CD14-positive monocyte (primary cell): ENCODE data around the gene HOXD8. TPM values are rescaled to one million over a fixed set of nuclear protein-coding genes. Genes with fewer than 3 reads are reported as not detected.

ENCODE experiments used
- DNase-seq, 3 donors: peaks; one replicate each; pipeline ENCODE4 v3.0.0-alpha.2; 2011 to 2022
- H2AFZ ChIP-seq: 2 replicates; pipeline ENCODE4 v1.6.0; 2012; ENCODE audit warnings: mild to moderate bottlenecking, low read depth, low read length, inconsistent platforms; ENCODE audit not compliant: insufficient read depth, poor library complexity, severe bottlenecking
- H3K27ac ChIP-seq, 2 donors: 1 replicate in 1 of 2; 2 replicates in 1 of 2; pipeline ENCODE4 v1.5.1; 2012 to 2013; ENCODE audit warnings: low read length in 2 of 2, control low read depth in 1 of 2, inconsistent platforms in 1 of 2, low read depth in 1 of 2, mild to moderate bottlenecking in 1 of 2
- H3K27me3 ChIP-seq, 2 donors: one replicate each; pipeline versions ENCODE4 v1.6.0 to v1.6.1; 2011 to 2013; ENCODE audit warnings: low read length in 2 of 2; ENCODE audit not compliant: control insufficient read depth in 2 of 2, insufficient read depth in 2 of 2
- H3K36me3 ChIP-seq, 2 donors: replicated peaks in 1 of 2; 1 replicate in 1 of 2; 2 replicates in 1 of 2; pipeline versions ENCODE4 v1.5.1 to v1.6.1; 2012 to 2013; ENCODE audit warnings: low read length in 2 of 2, control low read depth in 1 of 2, inconsistent platforms in 1 of 2, mild to moderate bottlenecking in 1 of 2; ENCODE audit not compliant: insufficient read depth in 2 of 2, control insufficient read depth in 1 of 2
- H3K4me1 ChIP-seq, 2 donors: 1 replicate in 1 of 2; 2 replicates in 1 of 2; pipeline versions ENCODE4 v1.5.1 to v1.6.1; 2012 to 2013; ENCODE audit warnings: low read length in 2 of 2, control low read depth in 1 of 2, inconsistent platforms in 1 of 2, mild to moderate bottlenecking in 1 of 2, moderate library complexity in 1 of 2; ENCODE audit not compliant: insufficient read depth in 2 of 2, control insufficient read depth in 1 of 2
- H3K4me2 ChIP-seq: replicated peaks from 2 replicates; pipeline ENCODE3; 2012; ENCODE audit warnings: low read length, moderate library complexity, mild to moderate bottlenecking; ENCODE audit not compliant: poor library complexity, severe bottlenecking; ENCODE audit errors: extremely low read depth
- H3K4me3 ChIP-seq, 3 experiments: fragments of 200-600 bp in 1 of 3; sonication (generic) in 1 of 3; replicated peaks in 1 of 3; 1 replicate in 2 of 3; 2 replicates in 1 of 3; pipeline ENCODE4 v1.5.1; 2011 to 2013; ENCODE audit warnings: low read length in 3 of 3, mild to moderate bottlenecking in 3 of 3, control low read depth in 2 of 3, low read depth in 2 of 3, inconsistent platforms in 1 of 3, moderate library complexity in 1 of 3
- H3K79me2 ChIP-seq: 2 replicates; pipeline ENCODE4 v1.6.0; 2012; ENCODE audit warnings: mild to moderate bottlenecking, control low read depth, inconsistent platforms, low read length, moderate library complexity; ENCODE audit not compliant: insufficient read depth
- H3K9ac ChIP-seq: 2 replicates; pipeline ENCODE4 v1.6.0; 2017; ENCODE audit warnings: low read length, mild to moderate bottlenecking; ENCODE audit not compliant: insufficient read depth, poor library complexity, severe bottlenecking
- H3K9me3 ChIP-seq, 2 donors: replicated peaks in 1 of 2; 1 replicate in 1 of 2; 2 replicates in 1 of 2; pipeline versions ENCODE4 v1.5.1 to v1.6.1; 2012 to 2013; ENCODE audit warnings: low read length in 2 of 2, control low read depth in 1 of 2; ENCODE audit not compliant: control insufficient read depth in 1 of 2, insufficient read depth in 1 of 2
- H4K20me1 ChIP-seq: 2 replicates; pipeline ENCODE4 v1.6.0; 2012; ENCODE audit warnings: mild to moderate bottlenecking, low read length, control low read depth, moderate library complexity; ENCODE audit not compliant: insufficient read depth
- H3K27ac Mint-ChIP-seq, 7 donors: one replicate each; pipeline ENCODE4 v1.8.0; 2020; ENCODE audit warnings: mild to moderate bottlenecking in 7 of 7, mixed read lengths in 7 of 7, moderate library complexity in 6 of 7, inconsistent platforms in 2 of 7
- H3K27me3 Mint-ChIP-seq, 3 donors: one replicate each; pipeline ENCODE4 v1.8.0; 2021 to 2022; ENCODE audit warnings: low read depth in 3 of 3, mild to moderate bottlenecking in 3 of 3, mixed read lengths in 3 of 3, moderate library complexity in 3 of 3, inconsistent platforms in 1 of 3
- H3K36me3 Mint-ChIP-seq, 2 donors: one replicate each; pipeline ENCODE4 v1.8.0; 2020; ENCODE audit warnings: mixed read lengths in 2 of 2, inconsistent platforms in 1 of 2, mild to moderate bottlenecking in 1 of 2
- H3K4me1 Mint-ChIP-seq: one replicate; pipeline ENCODE4 v1.8.0; 2020; ENCODE audit warnings: mild to moderate bottlenecking, mixed read lengths
- H3K4me3 Mint-ChIP-seq, 2 donors: one replicate each; pipeline ENCODE4 v1.8.0; 2020; ENCODE audit warnings: mild to moderate bottlenecking in 2 of 2, mixed read lengths in 2 of 2, moderate library complexity in 1 of 2
- H3K9me3 Mint-ChIP-seq, 7 donors: one replicate each; pipeline ENCODE4 v1.8.0; 2020 to 2022; ENCODE audit warnings: mixed read lengths in 7 of 7, mild to moderate bottlenecking in 6 of 7, moderate library complexity in 6 of 7, inconsistent platforms in 2 of 7
- WGBS: methylation state at CpG from one replicate; pipeline ENCODE4 v1.1.5; 2013; ENCODE audit warnings: missing lambda C conversion rate; ENCODE audit not compliant: insufficient coverage; 5-methylcytosine and 5-hydroxymethylcytosine counted together
- intact Hi-C, 2 donors: fragments of 100-400 bp; cut with micrococcal nuclease; formaldehyde crosslinking; loops; one replicate each; pipeline versions ENCODE4 v1.15.0 to v1.15.1; 2023
- polyA plus RNA-seq, 3 donors: library from polyadenylated mRNA; depleted of rRNA in 1 of 3; unstranded in 2 of 3; stranded (reverse) in 1 of 3; fragments of 300-500 nt in 2 of 3; fragments of >200 nt in 1 of 3; fragmentation: Illumina TruSeq in 2 of 3; gene quantifications; 1 replicate in 2 of 3; 2 replicates in 1 of 3; pipeline ENCODE4 v1.2.3, GENCODE V29; 2012 to 2021
- TF ChIP-seq, protein P1 (sequence below): fragments of 200-600 bp; IDR thresholded peaks from one replicate; pipeline ENCODE4 v1.8.0; 2022; ENCODE audit warnings: antibody characterized with exemption, mild to moderate bottlenecking

Gene HOXD8
- polyA plus RNA-seq, 3 donors, result not detected

DNA sequence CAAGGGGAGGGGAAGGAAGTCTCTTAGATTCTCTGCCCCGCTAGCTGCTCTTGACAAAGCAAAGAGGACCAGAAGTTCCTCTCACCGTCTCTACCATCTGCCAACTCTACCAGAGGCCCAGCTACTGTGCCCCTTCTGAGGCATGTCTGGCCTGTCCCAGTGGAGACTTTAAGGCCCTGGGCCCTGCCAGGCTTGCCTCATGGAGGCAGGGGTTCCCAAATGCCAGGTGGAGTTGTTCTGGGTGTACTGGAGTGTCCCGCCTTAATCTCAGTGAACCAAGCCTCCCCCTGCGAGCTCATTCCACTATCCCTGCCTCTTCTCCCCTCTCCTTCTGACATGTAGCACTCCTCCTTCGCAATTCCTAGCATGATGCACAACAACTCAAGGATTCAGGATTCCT lies 27.7 kb upstream of the HOXD8 start:
- peaks cover 30% of the 10 kb centered on the region for H3K4me1 Mint-ChIP-seq
- Histone ChIP-seq H3K36me3 (no peaks in the 10 kb centered on the region), H3K9me3 (peaks cover 0 to 79% of the 10 kb centered on the region in 2 donors), H3K79me2 (no peaks in the 10 kb centered on the region), H3K4me1 (peaks cover 9 to 17% of the 10 kb centered on the region in 2 donors), H3K27me3 (peaks cover 86 to 99% of the 10 kb centered on the region in 2 donors), H3K4me3 (no peak overlapping the region), H3K9ac (no peak overlapping the region), H4K20me1 (no peaks in the 10 kb centered on the region), H3K27ac (no peak overlapping the region), H2AFZ (no peak overlapping the region), H3K4me2 (no peak overlapping the region)
- intact Hi-C loops, result no loop called here
- 0% methylated on average over 1 of the region's 5 CpGs for WGBS
- TF ChIP-seq, protein P1, sequence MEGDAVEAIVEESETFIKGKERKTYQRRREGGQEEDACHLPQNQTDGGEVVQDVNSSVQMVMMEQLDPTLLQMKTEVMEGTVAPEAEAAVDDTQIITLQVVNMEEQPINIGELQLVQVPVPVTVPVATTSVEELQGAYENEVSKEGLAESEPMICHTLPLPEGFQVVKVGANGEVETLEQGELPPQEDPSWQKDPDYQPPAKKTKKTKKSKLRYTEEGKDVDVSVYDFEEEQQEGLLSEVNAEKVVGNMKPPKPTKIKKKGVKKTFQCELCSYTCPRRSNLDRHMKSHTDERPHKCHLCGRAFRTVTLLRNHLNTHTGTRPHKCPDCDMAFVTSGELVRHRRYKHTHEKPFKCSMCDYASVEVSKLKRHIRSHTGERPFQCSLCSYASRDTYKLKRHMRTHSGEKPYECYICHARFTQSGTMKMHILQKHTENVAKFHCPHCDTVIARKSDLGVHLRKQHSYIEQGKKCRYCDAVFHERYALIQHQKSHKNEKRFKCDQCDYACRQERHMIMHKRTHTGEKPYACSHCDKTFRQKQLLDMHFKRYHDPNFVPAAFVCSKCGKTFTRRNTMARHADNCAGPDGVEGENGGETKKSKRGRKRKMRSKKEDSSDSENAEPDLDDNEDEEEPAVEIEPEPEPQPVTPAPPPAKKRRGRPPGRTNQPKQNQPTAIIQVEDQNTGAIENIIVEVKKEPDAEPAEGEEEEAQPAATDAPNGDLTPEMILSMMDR, result no peak
- H3K9me3 Mint-ChIP-seq, result peaks cover 0 to 39% (median 32%) of the 10 kb centered on the region in 7 donors
- peaks cover 0 to 5% of the 10 kb centered on the region in 2 donors for H3K36me3 Mint-ChIP-seq
- H3K4me3 Mint-ChIP-seq, result peak overlapping the region in 1 of 2 donors; percentile 71
- peaks cover 97 to 100% (median 97%) of the 10 kb centered on the region in 3 donors for H3K27me3 Mint-ChIP-seq
- H3K27ac Mint-ChIP-seq, result no peak overlapping the region
- no peak for DNase-seq

DNA sequence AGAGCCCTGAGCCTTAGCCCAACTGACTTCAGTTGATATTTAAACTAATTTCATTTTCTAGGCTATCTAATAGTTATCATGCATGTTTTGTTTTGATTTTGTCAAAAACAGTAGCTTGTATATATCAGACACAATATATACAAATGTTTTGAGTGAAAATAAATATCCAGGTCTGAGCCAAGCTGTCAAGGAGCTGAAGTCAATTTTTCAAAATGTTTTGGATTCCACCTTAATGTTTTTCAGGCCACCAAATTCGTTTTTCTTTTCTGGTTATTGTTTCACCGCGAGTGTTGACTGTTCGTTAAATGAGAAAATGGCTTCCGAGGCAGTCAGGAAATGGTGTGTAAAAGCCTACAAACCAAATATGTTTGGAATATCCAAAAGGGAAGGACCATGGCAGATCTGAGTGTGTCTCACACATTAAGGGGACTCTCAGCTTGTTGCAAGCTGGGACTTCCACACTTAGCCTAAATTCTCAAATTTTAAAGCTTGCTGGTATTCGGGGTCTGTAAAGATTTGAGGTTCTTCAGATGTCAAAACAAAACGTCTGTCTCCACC lies 27.1 kb upstream of the HOXD8 start:
- 11% methylated on average over 5 of the region's 7 CpGs for WGBS
- Mint-ChIP-seq H3K27ac (no peak overlapping the region), H3K36me3 (peaks cover 0 to 6% of the 10 kb centered on the region in 2 donors), H3K27me3 (peaks cover 95 to 100% (median 97%) of the 10 kb centered on the region in 3 donors), H3K4me3 (peak overlapping the region in 1 of 2 donors; percentile 61), H3K4me1 (peaks cover 29% of the 10 kb centered on the region), H3K9me3 (peaks cover 0 to 44% (median 31%) of the 10 kb centered on the region in 7 donors)
- Histone ChIP-seq H3K36me3 (no peaks in the 10 kb centered on the region), H2AFZ (no peak overlapping the region), H3K27ac (no peak overlapping the region), H3K4me3 (no peak overlapping the region), H3K4me1 (peaks cover 7 to 17% of the 10 kb centered on the region in 2 donors), H3K9ac (no peak overlapping the region), H3K9me3 (peaks cover 0 to 78% of the 10 kb centered on the region in 2 donors), H3K27me3 (peaks cover 85 to 98% of the 10 kb centered on the region in 2 donors), H3K4me2 (no peak overlapping the region), H3K79me2 (no peaks in the 10 kb centered on the region), H4K20me1 (no peaks in the 10 kb centered on the region)
- intact Hi-C loops, result no loop called here
- DNase-seq, result no peak
- TF ChIP-seq, protein P1, result no peak
